NCI-H1092 treated with DMSO at 0.1 percent for 48 hours (cell line): ENCODE data around the gene GPC6.
"Not testable (repeated sequence)": the region's sequence is repeated elsewhere in the genome, so short reads cannot be mapped to it uniquely, and the experiment has no call there.

Experiments used
- DNase-seq: peaks from one replicate; lab custom pipeline; 2025; lab: John Stamatoyannopoulos, UW

The GPC6 gene

DNA sequence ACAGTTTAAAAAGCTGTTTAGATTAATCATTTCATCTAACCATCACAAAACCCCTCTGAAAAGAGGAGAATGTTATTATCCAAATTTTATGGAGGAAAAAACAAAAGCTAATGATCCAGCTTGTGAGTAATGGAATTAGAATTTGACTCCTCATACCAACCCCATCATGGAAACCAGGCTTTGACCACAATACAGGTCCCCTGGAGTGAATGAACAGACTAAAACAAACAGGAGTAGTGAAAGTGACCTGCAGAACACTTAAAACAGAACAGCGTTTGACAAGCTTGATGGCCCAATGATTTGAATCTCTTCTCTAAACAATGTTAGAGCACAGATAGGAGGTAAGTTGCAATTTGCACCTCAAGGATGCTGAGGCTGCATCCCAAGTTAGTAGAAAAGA lies 1022.9 kb downstream of the GPC6 start:
- DNase-seq = no peak

DNA sequence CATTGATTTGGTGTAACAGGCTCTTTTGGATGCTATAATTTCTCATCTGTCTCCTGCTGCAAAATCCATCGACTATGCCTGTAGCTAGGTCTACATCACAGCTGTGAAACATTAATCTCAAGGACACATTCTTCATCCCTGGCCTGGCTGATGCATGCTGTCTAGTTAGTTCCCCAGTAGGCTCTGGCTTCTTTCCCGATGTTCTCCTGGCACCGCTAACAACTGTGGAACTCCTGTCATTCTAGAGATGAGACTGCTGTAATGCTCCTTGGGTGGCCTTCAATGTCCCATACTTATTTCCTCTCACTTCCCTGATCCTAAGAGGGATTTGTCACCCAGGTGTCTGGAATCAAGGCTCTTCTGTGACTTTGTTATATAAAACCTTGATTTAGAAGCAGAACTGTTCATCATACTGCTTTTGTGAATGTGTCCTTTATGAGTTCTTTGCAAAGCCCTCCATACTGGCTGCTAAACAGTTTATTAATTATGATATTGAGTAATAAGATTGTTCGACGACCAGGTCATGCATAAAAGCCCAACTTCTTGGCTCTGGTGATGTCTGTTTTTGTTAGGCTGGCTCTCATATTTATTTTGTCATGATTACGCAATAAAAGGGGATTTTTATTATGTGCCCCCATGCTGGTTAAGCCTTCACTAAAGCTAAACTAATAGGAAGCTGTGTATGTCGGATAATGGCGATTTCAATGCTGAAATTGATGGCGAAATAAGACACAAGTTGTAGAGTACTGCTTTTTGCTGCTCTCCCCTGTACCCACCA lies 1025.4 kb downstream of the GPC6 start:
- no peak for DNase-seq

GRCh38 chr13:94254737-94255136 lies 1028.1 kb downstream of the GPC6 start:
- no peak for DNase-seq

DNA sequence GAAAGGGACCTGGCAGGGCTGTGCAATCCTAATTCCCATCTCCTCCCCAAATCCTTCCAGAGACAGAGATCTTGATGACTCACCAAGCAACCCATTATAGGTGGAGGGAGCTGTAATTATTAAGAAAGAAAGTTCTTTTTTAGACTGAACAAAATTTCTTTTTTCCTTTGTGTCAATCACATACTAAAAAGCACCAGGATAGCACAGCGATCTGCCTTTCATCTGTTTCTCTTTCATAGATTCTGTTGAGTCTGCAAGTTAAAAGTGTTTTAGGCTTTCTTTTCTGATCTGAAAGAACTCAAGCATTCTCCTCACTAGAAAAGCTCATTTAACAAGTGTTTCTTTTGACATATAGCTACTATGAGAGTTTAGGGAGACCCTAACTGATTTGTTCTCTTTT lies 1030.1 kb downstream of the GPC6 start:
- DNase-seq = no peak

GRCh38 chr13:94259984-94260383 lies 1033.4 kb downstream of the GPC6 start:
- no peak for DNase-seq

- no peak for DNase-seq
Measured at GRCh38 chr13:94261163-94261562, 1034.6 kb downstream of the GPC6 start.

DNA sequence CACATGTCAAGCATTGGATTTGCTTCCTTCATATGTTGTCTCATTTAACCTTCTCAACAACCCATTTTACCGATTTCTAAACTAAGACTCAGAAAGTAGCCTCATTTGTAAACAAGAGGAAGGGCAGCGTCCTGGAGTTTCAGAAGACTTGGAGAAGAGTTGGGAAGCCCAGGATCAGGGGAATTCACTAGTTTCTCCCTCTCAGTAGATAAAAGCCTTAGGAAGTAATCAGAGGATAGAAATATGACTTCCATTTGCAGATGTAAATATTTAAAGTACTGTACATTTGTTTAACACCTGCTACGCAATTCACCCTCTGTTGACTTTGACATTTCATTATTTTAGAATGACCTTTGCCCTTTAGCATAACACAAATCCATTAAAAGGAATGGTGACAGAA lies 1036.4 kb downstream of the GPC6 start:
- DNase-seq = no peak

DNA sequence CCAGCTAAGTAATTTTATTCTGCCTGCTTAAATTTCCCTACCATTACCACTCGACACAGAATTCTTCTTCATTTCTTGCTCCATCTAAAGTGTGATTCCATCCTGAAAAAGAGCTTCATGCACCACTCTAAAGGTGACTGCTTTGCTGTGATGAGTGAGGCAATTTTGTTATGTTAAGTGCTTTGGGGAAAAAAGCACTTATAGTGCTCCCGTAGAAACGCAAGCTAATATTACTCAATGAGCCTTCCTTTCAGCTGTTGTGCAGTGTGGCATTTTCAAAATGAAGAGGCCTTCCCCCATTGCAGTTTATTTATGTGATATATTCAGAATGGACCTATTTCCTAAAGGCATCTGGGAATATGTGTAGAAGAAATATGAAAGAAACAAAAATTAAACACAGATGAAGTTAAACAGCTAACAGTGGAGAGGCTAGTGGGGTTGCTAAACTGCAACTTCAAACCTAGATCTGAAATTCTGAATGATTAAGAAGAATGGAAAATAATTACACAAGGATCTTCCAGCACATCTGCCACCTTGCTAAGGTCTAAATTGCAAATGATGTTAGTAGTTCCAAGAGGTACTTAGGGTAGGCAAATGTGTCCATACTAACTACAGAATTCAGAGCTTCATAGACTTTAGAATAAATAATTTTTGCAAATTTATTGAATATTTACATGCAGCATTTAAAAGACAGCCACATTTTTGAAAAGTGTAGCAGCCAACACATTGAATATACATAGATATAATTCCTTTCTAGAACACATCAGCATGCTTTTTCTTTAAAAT lies 1041.2 kb downstream of the GPC6 start:
- DNase-seq = peak; percentile 71

GRCh38 chr13:94268661-94269060 lies 1042.1 kb downstream of the GPC6 start:
- peak; percentile 45 for DNase-seq

DNA sequence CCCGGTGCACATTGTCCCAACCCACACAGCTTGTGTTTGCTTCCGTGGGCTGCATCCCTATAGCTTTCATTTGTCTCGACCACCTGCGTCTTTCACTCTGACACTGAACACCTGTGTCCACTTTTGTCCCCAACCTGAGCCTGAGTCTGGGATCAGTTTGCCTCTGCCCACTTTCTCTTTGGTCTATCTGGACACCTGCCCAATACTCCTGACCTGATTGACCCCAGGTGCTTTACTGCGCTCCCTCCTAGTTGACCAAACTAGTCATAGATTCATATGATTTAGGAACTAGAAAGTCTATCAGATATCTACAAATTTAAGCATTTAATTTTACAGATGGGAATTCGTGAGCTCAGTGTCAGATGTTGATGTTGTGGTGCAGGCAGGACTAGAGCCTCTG lies 1043.0 kb downstream of the GPC6 start:
- DNase-seq = peak; percentile 55

DNA sequence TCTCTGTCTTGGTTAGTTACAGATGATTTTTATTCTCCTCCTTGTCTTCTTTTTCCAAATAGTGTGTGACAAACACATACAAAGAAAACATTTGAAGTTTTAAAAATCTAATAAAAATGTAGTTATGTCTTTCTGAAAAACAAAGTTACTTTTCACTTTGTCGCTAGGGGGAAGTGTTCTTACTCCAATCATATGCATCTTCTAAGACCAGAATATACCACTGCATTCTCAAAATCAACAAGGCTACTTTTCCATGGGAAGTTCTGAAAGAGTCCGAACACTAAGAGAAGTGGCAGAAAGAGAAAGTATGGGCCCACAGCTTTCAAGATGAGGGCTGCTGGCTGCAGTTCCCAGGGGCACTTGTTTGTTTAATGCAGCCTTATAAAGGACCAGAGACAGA lies 1043.9 kb downstream of the GPC6 start:
- DNase-seq = no peak

DNA sequence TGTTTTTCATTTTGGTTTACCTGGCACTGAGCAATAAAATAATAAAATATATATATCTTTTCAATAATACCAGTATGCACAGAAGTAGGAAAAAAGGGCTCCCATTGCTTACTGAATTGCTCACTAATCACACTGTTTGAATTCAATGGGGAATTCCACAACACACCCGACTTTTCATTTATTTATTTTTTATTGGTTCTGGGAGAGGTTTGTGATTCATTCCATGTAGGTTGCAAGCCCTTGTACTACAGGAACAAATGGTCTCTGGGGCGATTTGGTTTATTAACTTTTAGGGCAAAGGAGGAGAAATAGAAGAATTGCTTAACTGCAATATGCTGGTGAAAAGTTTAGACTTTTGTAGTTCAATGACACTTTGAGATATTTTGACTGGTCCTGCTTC lies 1045.4 kb downstream of the GPC6 start:
- no peak for DNase-seq

- DNase-seq = no peak
Measured at GRCh38 chr13:94280349-94280748, 1053.7 kb downstream of the GPC6 start.

DNA sequence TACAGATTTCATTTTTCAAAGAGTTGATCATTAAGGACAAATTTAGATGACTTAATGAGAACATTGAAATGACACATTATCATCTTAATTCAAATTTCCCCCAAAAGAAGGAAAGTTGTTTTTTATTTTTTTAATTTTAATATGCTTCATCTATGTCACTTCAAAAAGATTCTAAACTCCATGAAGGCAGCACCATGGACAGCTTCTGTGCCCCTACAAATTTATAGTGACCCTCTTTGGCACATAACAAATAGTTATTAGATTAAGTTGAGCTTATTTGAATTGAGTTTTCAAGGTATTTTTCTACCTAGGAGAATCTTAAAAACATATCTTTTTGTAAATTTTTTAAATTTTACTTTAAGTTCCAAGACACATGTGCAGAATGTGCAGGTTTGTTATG lies 1054.2 kb downstream of the GPC6 start:
- no peak for DNase-seq

DNA sequence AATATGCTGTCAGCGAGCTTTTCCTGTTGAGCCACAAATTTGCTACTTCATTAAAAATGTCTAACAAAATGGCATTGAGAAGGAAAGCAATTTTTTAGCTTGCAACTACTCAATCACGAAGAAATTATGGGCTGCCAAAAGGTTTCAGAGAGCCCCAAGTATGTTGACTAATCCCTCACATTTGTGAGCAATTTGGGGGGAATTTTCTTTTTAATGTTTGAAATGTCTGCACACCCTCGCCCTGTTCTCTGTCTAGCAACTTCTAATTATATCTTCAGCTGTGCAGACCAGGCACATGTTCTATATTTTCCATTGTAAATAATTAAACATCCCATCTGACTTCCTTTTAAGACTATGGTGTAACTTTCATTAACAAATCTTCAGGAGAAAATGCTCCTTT lies 1060.0 kb downstream of the GPC6 start:
- no peak for DNase-seq

DNA sequence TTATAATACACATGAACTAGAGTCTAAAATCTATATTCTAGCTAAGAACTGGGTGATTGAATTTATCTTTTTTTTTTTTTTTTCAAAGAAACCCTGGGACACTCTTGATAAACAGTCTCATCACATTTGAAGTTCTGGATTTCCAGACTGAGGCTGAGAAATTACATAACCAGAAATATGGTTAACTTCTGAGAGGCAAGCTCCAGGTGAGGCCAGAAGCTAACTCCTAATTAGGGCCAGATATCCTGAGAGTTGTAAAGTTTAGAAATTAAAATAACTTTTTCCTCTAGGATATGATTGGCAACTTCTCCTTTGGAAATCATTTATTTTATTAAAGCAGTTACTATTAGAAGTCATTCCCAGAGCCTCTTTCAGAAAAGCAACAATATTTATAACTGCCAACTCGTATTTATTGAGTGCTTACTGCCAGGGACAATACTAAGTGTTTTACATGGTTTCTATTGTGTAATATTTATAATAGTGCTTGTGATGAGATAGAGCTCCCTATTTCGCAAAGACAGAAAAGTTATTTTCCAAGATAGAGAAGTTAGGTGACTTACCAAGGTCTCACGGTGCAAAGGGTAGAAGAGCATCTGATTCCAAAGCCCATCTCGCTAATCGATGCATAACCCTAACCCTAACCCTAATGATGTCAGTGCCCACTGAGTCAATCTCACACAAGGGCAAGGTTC lies 1065.2 kb downstream of the GPC6 start:
- DNase-seq = no peak

GRCh38 chr13:94292323-94292640 lies 1065.7 kb downstream of the GPC6 start:
- no peak for DNase-seq

DNA sequence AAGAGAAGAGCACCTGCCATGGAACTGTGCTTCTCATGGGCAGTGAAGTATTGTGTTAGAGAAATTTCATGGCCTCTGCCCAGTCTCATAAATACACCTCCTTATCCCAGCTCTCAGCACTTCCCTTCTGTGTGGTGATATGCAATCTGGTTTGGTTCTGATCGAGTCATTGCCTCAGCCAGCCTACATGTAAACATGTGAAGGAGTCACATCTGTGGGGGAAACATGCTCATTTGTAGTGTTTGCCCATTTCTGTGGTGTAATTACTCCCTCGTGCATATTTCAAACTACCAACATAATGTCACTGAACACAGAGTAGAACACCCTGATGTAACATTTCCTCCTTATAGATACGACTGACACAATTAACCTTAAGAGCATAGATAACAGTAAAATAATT lies 1069.9 kb downstream of the GPC6 start:
- DNase-seq = no peak

DNA sequence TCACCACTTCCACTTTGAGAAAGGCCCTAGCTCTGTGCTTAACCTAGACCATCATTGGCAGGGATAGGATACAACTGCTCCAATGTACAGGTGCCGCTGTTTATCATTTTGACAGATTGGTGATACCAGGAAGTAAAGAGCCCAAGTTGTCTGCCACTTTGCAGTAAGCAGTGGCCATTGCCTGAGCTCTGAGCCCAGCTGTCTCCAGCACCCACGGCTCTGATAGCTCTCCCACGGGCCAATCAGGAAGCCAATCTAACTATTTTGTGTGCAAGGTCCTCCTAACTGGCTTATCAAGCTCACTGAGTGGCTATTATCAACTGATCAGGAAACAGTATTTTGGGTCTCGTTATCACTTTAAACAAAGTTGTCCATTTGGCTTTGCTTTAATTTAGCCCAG lies 1071.7 kb downstream of the GPC6 start:
- DNase-seq = no peak

GRCh38 chr13:94300401-94300800 lies 1073.8 kb downstream of the GPC6 start:
- no peak for DNase-seq

DNA sequence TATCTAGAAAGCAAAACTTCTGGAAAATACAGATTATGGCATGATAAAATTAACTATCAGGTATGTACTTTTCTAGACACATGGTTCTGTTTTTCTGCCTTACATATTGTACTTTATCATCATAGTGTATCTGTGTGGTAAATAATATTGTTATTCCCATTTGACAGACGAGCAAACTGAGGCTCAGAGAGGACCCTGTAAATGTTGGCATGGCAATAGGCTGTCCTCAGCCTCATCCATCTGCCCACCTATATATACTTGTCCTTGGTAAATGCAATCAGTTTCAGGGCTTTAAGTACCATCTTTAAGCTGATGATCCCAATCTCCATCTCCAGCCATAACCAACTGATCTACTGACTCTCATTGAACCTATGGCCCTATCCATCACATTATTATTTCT lies 1074.9 kb downstream of the GPC6 start:
- no peak for DNase-seq

GRCh38 chr13:94302847-94303565 lies 1076.4 kb downstream of the GPC6 start:
- not testable (repeated sequence) for DNase-seq
